Natural killer cell (primary cell): Measurements from ENCODE around the gene SECTM1. TPM values are rescaled to one million over a fixed set of nuclear protein-coding genes. Genes with fewer than 3 reads are reported as not detected.
"Not testable (repeated sequence)": the region's sequence is repeated elsewhere in the genome, so short reads cannot be mapped to it uniquely, and the experiment has no call there.

Experiments
- ATAC-seq, 3 donors: fragments of 150-1000 bp in 2 of 3; fragments of 200-7000 bp in 1 of 3; cut with Tn5 transposase; 1 replicate in 1 of 3; 2 replicates in 2 of 3; pipeline ENCODE4 v1.10.0; 2021; ENCODE audit warnings: mild to moderate bottlenecking in 2 of 3, moderate library complexity in 2 of 3
- DNase-seq, 2 donors: peaks; one replicate each; pipeline versions ENCODE4 v3.0.0 to v3.0.0-alpha.2; 2013 to 2021; ENCODE audit warnings: mixed read lengths in 1 of 2
- H3K27ac ChIP-seq: one replicate; pipeline ENCODE4 v1.5.1; 2013; ENCODE audit warnings: mild to moderate bottlenecking, low read length
- H3K27me3 ChIP-seq: one replicate; pipeline ENCODE4 v1.6.1; 2013; ENCODE audit warnings: low read length; ENCODE audit not compliant: control insufficient read depth, insufficient read depth
- H3K36me3 ChIP-seq: one replicate; pipeline ENCODE4 v1.6.1; 2013; ENCODE audit warnings: low read length; ENCODE audit not compliant: control insufficient read depth, insufficient read depth
- H3K4me1 ChIP-seq: one replicate; pipeline ENCODE4 v1.6.1; 2013; ENCODE audit warnings: low read length; ENCODE audit not compliant: control insufficient read depth, insufficient read depth
- H3K4me3 ChIP-seq: one replicate; pipeline ENCODE4 v1.5.1; 2013; ENCODE audit warnings: low read length
- H3K9me3 ChIP-seq: one replicate; pipeline ENCODE4 v1.6.1; 2013; ENCODE audit warnings: low read length; ENCODE audit not compliant: control insufficient read depth, insufficient read depth
- H3K27ac Mint-ChIP-seq, 2 donors: one replicate each; pipeline ENCODE4 v1.8.0; 2022; ENCODE audit warnings: mild to moderate bottlenecking in 2 of 2, mixed read lengths in 2 of 2, moderate library complexity in 1 of 2
- H3K27me3 Mint-ChIP-seq, 2 donors: one replicate each; pipeline ENCODE4 v1.8.0; 2022; ENCODE audit warnings: low read depth in 2 of 2, mixed read lengths in 2 of 2
- H3K36me3 Mint-ChIP-seq: one replicate; pipeline ENCODE4 v1.8.0; 2022; ENCODE audit warnings: mixed read lengths
- H3K4me1 Mint-ChIP-seq, 2 donors: one replicate each; pipeline ENCODE4 v1.8.0; 2022; ENCODE audit warnings: mixed read lengths in 2 of 2
- H3K4me3 Mint-ChIP-seq: one replicate; pipeline ENCODE4 v1.8.0; 2022; ENCODE audit warnings: mild to moderate bottlenecking, moderate library complexity, mixed read lengths
- H3K9me3 Mint-ChIP-seq, 2 donors: one replicate each; pipeline ENCODE4 v1.8.0; 2022; ENCODE audit warnings: mixed read lengths in 2 of 2
- WGBS: methylation state at CpG from one replicate; pipeline ENCODE4 v1.1.7; 2013; ENCODE audit warnings: missing lambda C conversion rate; ENCODE audit not compliant: insufficient coverage; 5-methylcytosine and 5-hydroxymethylcytosine counted together
- intact Hi-C: fragments of 100-400 bp; cut with micrococcal nuclease; formaldehyde crosslinking; loops from one replicate; pipeline ENCODE4 v1.14.2; 2022
- total RNA-seq, 4 donors: library from RNA; stranded (reverse); fragments of 120-200 nt in 1 of 4; gene quantifications; one replicate each; pipeline versions ENCODE4 v1.2.3 to v1.2.4, GENCODE V29; 2013 to 2022
- TF ChIP-seq, protein P1 (sequence below): fragments of 200-600 bp; IDR thresholded peaks from one replicate; pipeline ENCODE4 v1.8.0; 2022; ENCODE audit warnings: antibody characterized with exemption

Gene SECTM1
- total RNA-seq, 3 donors from 2014 or later (not counting 1 experiment from before 2014, with no cell fraction given) = 3.6 to 11.2 (median 6.3) TPM

DNA sequence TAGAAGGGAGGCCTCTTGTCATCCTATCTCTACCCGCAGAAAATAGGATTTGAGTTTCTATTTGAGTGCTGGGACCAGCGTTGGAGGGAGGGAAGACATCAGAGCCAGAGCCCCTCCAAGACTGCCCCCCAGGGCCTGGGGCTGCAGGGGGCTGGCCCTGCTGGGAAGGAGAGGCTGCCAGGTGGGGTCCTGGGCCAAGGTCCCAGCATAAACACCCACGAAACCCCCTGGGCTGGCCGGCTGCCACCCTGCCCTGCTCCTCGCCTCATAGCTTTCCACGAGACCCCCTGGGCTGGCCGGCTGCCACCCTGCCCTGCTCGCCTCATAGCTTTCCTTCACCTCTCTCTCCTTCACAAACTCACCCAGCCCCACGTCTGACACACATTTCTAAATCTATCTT is 14.9 kb upstream of the SECTM1 start:
- H3K4me3 Mint-ChIP-seq = no peak overlapping the region
- no peak for DNase-seq
- H3K36me3 Mint-ChIP-seq = no peaks in the 10 kb centered on the region
- peaks cover 2% of the 10 kb centered on the region for H3K27me3 ChIP-seq
- no peak overlapping the region for H3K27ac Mint-ChIP-seq
- no peaks in the 10 kb centered on the region for H3K9me3 ChIP-seq
- 80% methylated on average over 9 of the region's 9 CpGs for WGBS
- H3K4me3 ChIP-seq = no peak overlapping the region
- H3K4me1 ChIP-seq = peaks cover 32% of the 10 kb centered on the region
- ATAC-seq = no peak
- no peak overlapping the region for H3K27ac ChIP-seq
- H3K4me1 Mint-ChIP-seq = peaks cover 5 to 28% of the 10 kb centered on the region in 2 donors
- H3K9me3 Mint-ChIP-seq = no peaks in the 10 kb centered on the region
- intact Hi-C loops = no loop called here
- peaks cover 0 to 11% of the 10 kb centered on the region in 2 donors for H3K27me3 Mint-ChIP-seq
- no peaks in the 10 kb centered on the region for H3K36me3 ChIP-seq
- TF ChIP-seq, protein P1, sequence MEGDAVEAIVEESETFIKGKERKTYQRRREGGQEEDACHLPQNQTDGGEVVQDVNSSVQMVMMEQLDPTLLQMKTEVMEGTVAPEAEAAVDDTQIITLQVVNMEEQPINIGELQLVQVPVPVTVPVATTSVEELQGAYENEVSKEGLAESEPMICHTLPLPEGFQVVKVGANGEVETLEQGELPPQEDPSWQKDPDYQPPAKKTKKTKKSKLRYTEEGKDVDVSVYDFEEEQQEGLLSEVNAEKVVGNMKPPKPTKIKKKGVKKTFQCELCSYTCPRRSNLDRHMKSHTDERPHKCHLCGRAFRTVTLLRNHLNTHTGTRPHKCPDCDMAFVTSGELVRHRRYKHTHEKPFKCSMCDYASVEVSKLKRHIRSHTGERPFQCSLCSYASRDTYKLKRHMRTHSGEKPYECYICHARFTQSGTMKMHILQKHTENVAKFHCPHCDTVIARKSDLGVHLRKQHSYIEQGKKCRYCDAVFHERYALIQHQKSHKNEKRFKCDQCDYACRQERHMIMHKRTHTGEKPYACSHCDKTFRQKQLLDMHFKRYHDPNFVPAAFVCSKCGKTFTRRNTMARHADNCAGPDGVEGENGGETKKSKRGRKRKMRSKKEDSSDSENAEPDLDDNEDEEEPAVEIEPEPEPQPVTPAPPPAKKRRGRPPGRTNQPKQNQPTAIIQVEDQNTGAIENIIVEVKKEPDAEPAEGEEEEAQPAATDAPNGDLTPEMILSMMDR = no peak

DNA sequence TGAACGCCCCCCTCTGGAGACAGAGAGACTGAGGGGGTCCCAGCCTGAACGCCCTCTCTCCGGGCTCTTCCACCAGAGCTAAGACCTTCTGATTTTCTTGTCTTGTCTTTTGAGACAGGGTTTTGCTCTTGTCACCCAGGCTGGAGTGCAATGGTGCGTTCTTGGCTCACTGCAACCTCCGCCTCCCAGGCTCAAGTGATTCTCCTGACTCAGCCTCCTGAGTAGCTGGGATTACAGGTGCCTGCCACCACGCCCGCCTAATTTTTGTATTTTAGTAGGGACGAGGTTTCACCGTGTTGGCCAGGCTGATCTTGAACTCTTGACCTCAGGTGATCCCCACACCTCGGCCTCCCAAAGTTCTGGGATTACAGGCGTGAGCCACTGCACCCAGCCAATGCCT is 14.4 kb upstream of the SECTM1 start:
- H3K36me3 ChIP-seq, DNase-seq, H3K27ac ChIP-seq, H3K9me3 ChIP-seq, ATAC-seq, H3K9me3 Mint-ChIP-seq, H3K4me3 ChIP-seq, H3K27ac Mint-ChIP-seq, intact Hi-C loops, H3K36me3 Mint-ChIP-seq, H3K4me3 Mint-ChIP-seq, H3K27me3 ChIP-seq: not testable (repeated sequence)
- peaks cover 0 to 11% of the 10 kb centered on the region in 2 donors for H3K27me3 Mint-ChIP-seq
- peaks cover 5 to 28% of the 10 kb centered on the region in 2 donors for H3K4me1 Mint-ChIP-seq
- WGBS = 93% methylated on average over 11 of the region's 11 CpGs
- H3K4me1 ChIP-seq = peaks cover 32% of the 10 kb centered on the region

DNA sequence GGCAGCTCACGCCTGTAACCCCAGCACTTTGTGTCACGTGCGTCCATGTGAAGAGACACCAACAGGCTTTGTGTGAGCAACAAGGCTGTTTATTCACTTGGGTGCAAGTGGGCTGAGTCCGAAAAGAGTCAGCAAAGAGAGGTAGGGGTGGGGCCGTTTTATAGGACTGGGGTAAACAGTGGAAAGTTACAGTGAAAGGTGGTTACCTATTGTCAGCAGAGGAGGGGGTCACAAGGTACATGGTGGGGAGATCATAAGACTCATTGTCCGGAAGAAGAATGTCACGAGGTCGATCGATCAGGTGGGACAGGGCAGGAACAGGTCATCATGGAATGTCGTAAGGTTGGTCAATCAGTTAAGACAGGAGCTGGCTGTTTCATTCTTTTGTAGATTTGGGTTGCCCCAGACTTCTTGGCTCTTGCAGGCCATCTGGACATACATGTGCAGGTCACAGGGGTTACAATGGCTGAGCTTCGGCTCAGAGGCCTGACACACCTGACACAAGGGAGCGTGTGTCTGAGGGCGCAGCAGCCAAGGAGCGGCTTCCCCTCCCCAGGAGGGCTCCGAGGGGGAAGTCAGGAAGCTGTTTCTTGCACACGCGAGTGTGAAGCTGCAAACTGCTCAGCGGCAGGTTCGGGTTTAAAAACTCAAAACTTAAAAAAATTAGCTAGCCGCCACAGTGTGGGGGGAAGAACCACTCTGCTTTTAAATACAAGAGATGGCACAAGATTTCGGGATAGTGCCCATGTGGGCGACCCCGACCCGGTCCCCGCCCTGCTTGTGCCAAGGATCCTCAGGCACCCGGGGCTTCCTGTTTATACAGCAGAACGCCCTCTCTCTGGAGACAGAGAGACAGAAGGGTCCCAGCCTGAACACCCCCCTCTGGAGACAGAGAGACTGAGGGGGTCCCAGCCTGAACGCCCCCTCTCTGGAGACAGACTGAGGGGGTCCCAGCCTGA is 13.1 kb upstream of the SECTM1 start:
- no peaks in the 10 kb centered on the region for H3K9me3 ChIP-seq
- no peak overlapping the region for H3K27ac ChIP-seq
- no peaks in the 10 kb centered on the region for H3K36me3 Mint-ChIP-seq
- peaks cover 0 to 11% of the 10 kb centered on the region in 2 donors for H3K27me3 Mint-ChIP-seq
- DNase-seq (peak in 1 of 2 donors; percentile 33), ATAC-seq (no peak)
- peaks cover 2% of the 10 kb centered on the region for H3K27me3 ChIP-seq
- H3K4me1 ChIP-seq = peaks cover 26% of the 10 kb centered on the region
- H3K4me3 ChIP-seq = no peak overlapping the region
- H3K4me3 Mint-ChIP-seq = no peak overlapping the region
- H3K27ac Mint-ChIP-seq = no peak overlapping the region
- H3K9me3 Mint-ChIP-seq = no peaks in the 10 kb centered on the region
- TF ChIP-seq, protein P1 = no peak
- WGBS = 29% methylated on average over 27 of the region's 28 CpGs
- intact Hi-C loops = no loop called here
- peaks cover 5 to 20% of the 10 kb centered on the region in 2 donors for H3K4me1 Mint-ChIP-seq
- no peaks in the 10 kb centered on the region for H3K36me3 ChIP-seq

DNA sequence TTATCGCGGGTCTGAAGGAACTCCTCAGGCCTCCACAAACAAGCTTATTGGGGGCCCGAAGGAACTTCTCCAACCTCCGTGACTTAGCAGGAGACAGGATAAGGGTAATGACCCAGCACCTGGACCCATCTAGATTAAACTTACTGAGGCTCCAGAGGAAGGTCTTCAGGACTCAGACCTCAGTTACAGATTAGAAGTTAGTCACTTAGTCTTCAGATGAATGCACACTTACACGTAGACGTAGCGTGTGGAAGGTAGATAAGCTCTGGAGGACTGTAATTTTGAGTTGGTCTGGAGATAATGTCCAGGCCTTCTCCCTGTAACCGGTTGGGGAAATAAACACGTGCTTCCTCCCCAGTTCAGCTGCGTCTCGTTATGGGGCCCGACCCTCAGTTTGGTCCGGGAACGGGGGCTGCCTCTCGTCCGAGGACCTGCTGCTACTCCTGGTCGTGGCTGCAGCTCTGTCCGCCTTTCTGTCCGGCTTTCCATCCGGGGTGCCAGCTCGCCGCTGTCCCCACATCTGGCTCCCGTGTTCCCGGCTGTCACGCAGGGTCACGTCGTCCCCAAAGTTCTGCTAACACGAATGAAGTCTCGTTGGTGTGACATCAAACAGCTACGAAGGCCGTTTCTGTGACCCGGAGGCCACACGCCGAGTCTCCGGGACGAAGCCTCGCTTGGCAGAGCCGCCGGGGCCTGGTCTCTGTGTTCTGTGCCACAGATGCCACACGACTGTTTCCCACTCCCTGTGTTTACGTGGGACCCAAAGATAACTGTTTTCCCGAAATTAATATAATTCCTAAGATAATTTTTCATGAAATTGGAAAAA is 11.8 kb upstream of the SECTM1 start:
- DNase-seq (no peak), ATAC-seq (no peak)
- H3K36me3 Mint-ChIP-seq = no peaks in the 10 kb centered on the region
- Histone ChIP-seq H3K4me3 (no peak overlapping the region), H3K9me3 (no peaks in the 10 kb centered on the region), H3K36me3 (no peaks in the 10 kb centered on the region), H3K27me3 (peaks cover 2% of the 10 kb centered on the region), H3K4me1 (peaks cover 13% of the 10 kb centered on the region), H3K27ac (no peak overlapping the region)
- no peak overlapping the region for H3K27ac Mint-ChIP-seq
- H3K4me1 Mint-ChIP-seq = peaks cover 5 to 11% of the 10 kb centered on the region in 2 donors
- H3K9me3 Mint-ChIP-seq = no peaks in the 10 kb centered on the region
- WGBS = 91% methylated on average over 42 of the region's 42 CpGs
- intact Hi-C loops = no loop called here
- TF ChIP-seq, protein P1 = no peak
- no peak overlapping the region for H3K4me3 Mint-ChIP-seq
- H3K27me3 Mint-ChIP-seq = peaks cover 0 to 7% of the 10 kb centered on the region in 2 donors
